ENCODE data around the gene MVB12B. TPM values are rescaled to one million over a fixed set of nuclear protein-coding genes. Genes with fewer than 3 reads are reported as not detected.

MVB12B gene
- total and polyA plus RNA-seq, 8 donors, result 2.3 to 21.9 (median 6.4) TPM

DNA sequence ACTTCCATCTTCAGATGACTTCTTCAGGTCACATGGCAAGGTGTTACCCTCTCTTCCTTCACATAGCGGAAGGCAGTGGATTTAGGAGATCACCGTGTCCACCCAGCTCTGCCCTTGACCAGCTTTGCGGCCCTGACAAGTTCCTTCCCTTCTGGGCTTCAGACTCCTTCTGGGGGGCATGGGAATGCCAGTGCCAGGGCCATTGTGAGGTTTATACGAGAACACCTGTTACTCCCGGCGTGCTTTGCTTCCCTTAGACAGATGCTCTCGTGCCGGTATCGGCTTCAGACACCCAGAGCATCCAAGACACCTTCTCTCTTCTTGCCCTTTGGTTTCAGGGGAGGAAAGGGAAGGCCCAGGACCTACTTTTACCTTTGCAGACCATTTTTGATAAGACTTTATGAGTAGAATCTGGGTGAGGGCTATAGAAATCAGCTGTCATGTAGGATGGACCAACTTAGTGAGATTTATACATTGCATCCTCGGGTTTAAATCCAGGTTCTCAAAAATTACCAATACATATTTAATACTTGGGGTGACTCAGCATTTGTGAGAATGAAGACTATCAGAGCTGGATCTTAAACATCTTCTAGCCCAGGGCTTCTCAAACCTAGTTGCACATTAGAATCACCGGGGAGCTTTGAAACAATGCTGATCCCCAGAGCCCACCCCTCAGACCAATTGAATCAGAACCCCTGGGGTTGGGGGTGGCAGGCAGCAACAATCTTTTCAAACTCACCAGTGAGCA lies 138.2 kb downstream of the MVB12B start:
- no peak overlapping the region for H3K4me3 ChIP-seq
- no peak overlapping the region for H3K27ac ChIP-seq
- WGBS, 5 donors, result 95 to 98% (median 97%) methylated on average over 11 of the region's 11 CpGs
- intact Hi-C loops (cut with DNase I; ENCODE audit: low total_unique reads), result no loop called here
- no peaks in the 10 kb centered on the region for H3K9me3 ChIP-seq
- H3K36me3 ChIP-seq, result peaks cover 0 to 28% (median 17%) of the 10 kb centered on the region in 4 donors
- TF ChIP-seq EP300 (IDR thresholded peaks at IDR 0.05), result no peak
- TF ChIP-seq, protein P1, sequence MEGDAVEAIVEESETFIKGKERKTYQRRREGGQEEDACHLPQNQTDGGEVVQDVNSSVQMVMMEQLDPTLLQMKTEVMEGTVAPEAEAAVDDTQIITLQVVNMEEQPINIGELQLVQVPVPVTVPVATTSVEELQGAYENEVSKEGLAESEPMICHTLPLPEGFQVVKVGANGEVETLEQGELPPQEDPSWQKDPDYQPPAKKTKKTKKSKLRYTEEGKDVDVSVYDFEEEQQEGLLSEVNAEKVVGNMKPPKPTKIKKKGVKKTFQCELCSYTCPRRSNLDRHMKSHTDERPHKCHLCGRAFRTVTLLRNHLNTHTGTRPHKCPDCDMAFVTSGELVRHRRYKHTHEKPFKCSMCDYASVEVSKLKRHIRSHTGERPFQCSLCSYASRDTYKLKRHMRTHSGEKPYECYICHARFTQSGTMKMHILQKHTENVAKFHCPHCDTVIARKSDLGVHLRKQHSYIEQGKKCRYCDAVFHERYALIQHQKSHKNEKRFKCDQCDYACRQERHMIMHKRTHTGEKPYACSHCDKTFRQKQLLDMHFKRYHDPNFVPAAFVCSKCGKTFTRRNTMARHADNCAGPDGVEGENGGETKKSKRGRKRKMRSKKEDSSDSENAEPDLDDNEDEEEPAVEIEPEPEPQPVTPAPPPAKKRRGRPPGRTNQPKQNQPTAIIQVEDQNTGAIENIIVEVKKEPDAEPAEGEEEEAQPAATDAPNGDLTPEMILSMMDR (IDR thresholded peaks at IDR 0.05), result no peak
- TF ChIP-seq POLR2A (IDR thresholded peaks at IDR 0.05), result no peak
- no peak for TF ChIP-seq POLR2AphosphoS5 (IDR thresholded peaks at IDR 0.05)
- H3K4me1 ChIP-seq, result peaks cover 0 to 7% (median 5%) of the 10 kb centered on the region in 4 donors
- H3K27me3 ChIP-seq, result no peaks in the 10 kb centered on the region
- DNase-seq, result no peak

DNA sequence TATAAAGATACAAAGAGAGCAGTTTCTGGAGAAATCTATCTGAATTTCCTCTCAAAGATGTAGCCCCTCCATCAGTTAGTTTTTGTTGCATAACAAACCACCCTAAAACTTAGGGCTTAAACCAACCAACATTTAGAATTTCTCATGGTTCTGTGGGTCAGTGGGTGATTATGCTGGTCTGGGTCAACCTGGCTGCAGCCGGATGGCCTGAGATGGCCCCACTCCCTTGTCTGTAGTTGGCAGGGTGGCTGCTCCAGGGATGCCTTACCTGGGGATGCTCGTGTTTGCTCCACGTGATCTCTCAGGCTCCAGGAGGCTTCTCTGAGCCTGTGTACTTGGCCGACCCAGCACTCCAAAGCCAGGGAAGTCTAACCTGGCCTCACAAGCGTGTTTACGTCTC lies 139.3 kb downstream of the MVB12B start:
- Histone ChIP-seq H3K36me3 (peaks cover 0 to 28% (median 11%) of the 10 kb centered on the region in 4 donors), H3K27ac (no peak overlapping the region), H3K4me3 (no peak overlapping the region), H3K9me3 (no peaks in the 10 kb centered on the region), H3K27me3 (no peaks in the 10 kb centered on the region), H3K4me1 (peaks cover 0 to 10% (median 6%) of the 10 kb centered on the region in 4 donors)
- 94 to 98% (median 97%) methylated on average over 6 of the region's 6 CpGs for WGBS, 5 donors
- TF ChIP-seq, protein P1 (IDR thresholded peaks at IDR 0.05), result no peak
- no peak for TF ChIP-seq POLR2AphosphoS5 (IDR thresholded peaks at IDR 0.05)
- no peak for TF ChIP-seq EP300 (IDR thresholded peaks at IDR 0.05)
- TF ChIP-seq POLR2A (IDR thresholded peaks at IDR 0.05), result no peak
- intact Hi-C loops (cut with DNase I; ENCODE audit: low total_unique reads), result no loop called here
- DNase-seq, result no peak

DNA sequence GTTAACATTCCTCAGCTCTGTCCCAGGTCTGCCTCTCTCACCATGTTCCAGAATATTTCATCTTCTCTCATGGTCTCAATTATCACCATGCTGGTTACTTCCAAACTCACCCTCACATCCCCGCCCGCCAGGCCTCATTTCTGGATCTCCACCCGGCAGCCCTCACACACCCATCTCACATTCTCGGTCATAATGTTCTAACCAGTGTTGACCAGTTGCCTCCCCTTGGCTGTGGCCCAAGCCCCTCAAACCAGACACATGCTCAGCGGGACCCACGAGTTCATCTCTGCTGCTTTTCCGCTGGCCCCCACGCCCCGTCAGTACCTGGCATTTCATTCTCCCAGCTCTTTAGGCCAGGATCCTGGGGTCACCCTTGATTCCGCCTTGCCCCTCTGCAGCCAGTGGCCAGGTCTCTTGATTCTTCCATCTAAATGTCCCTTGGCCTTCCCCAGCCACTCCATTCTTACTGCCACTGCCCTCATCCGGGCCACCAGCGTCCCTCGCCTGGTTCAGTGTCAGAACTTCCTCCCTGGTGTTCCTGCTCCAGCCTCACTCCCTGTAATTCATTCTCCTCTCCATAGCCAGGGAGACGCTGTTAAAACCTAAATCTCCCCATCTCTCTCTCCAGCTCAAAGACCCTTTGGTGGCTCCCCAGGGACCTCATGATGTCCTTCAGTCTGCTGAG lies 141.7 kb downstream of the MVB12B start:
- Histone ChIP-seq H3K4me1 (peaks cover 0 to 29% (median 9%) of the 10 kb centered on the region in 4 donors), H3K27me3 (no peaks in the 10 kb centered on the region), H3K9me3 (no peaks in the 10 kb centered on the region), H3K36me3 (peaks cover 0 to 20% (median 10%) of the 10 kb centered on the region in 4 donors), H3K4me3 (no peak overlapping the region), H3K27ac (peak overlapping the region in 1 of 5 donors; percentile 4)
- intact Hi-C loops (cut with DNase I; ENCODE audit: low total_unique reads), result no loop called here
- DNase-seq, result no peak
- TF ChIP-seq POLR2A (IDR thresholded peaks at IDR 0.05) (no peak), POLR2AphosphoS5 (IDR thresholded peaks at IDR 0.05) (no peak), EP300 (IDR thresholded peaks at IDR 0.05) (no peak)
- TF ChIP-seq, protein P1 (IDR thresholded peaks at IDR 0.05), result no peak
- WGBS, 5 donors, result 87 to 97% (median 90%) methylated on average over 14 of the region's 14 CpGs

DNA sequence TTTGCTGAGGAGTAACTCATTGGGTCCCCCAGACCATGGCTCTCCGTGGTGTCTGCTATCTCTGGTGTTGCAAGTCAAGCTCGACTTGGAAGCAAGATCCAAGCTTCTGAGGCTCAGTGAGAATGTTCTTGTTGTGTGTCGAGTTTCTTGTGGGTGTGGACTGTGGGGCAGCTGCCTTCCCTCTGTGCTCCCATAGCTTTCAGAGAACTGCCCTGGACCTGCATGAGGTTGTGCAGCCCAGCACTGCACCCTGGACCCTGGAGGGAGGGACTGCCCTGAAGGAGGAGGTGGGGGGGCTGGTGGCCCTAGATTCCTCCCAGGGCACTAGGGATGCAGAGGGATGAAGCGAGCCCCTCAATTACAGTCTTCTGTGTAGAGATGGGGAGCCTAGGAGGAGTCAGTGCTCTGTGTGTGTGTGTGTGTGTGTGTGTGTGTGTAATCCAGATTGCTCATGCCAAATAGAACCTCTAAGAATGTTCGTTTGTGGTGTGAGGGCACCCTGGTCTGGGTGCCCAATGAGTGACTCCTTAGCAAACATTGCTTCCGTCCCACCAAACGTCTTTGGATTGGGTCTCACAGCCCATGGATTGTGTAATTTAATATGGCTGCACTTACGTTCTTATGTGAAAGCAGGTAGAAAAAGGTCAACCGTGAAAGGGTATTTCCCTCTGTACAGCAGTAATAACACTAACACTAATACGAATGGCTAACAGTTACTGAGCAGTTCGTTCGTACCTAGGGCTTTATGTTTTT lies 143.8 kb downstream of the MVB12B start:
- intact Hi-C loops (cut with DNase I; ENCODE audit: low total_unique reads), result no loop called here
- H3K36me3 ChIP-seq, result peaks cover 0 to 20% (median 10%) of the 10 kb centered on the region in 4 donors
- H3K9me3 ChIP-seq, result no peaks in the 10 kb centered on the region
- no peak overlapping the region for H3K4me3 ChIP-seq
- H3K27ac ChIP-seq, result peak overlapping the region; percentile 37 to 79 (median 59)
- H3K4me1 ChIP-seq, result peaks cover 0 to 38% (median 9%) of the 10 kb centered on the region in 4 donors
- no peak for DNase-seq
- no peak for TF ChIP-seq POLR2A (IDR thresholded peaks at IDR 0.05)
- no peak for TF ChIP-seq POLR2AphosphoS5 (IDR thresholded peaks at IDR 0.05)
- TF ChIP-seq, protein P1 (IDR thresholded peaks at IDR 0.05), result no peak
- no peak for TF ChIP-seq EP300 (IDR thresholded peaks at IDR 0.05)
- H3K27me3 ChIP-seq, result no peaks in the 10 kb centered on the region
- 58 to 77% (median 73%) methylated on average over 10 to 12 of the region's 12 CpGs for WGBS, 5 donors
